Measurements from ENCODE around the gene OR8B4.

OR8B4 gene

GRCh38 chr11:124440608-124441007 lies 15.9 kb upstream of the OR8B4 start:
- no peak for TF ChIP-seq CTCF (IDR thresholded peaks at IDR 0.05; ENCODE audit: insufficient read depth, low read length, poor library complexity, severe bottlenecking)
- Histone ChIP-seq H3K27me3 (replicated peaks; ENCODE audit: control insufficient read depth, insufficient read depth, low read length) (no peaks in the 10 kb centered on the region; the same call in none of the 2 replicates), H3K36me3 (ENCODE audit: control insufficient read depth, insufficient read depth, low read length) (no peaks in the 10 kb centered on the region), H3K4me3 (replicated peaks; ENCODE audit: low read depth, low read length) (no peak overlapping the region)
- DNase-seq (ENCODE audit: extremely low read depth, insufficient read length) = no peak

GRCh38 chr11:124434699-124435098 lies 10.0 kb upstream of the OR8B4 start:
- Histone ChIP-seq H3K4me3 (replicated peaks; ENCODE audit: low read depth, low read length) (no peak overlapping the region), H3K36me3 (ENCODE audit: control insufficient read depth, insufficient read depth, low read length) (no peaks in the 10 kb centered on the region), H3K27me3 (replicated peaks; ENCODE audit: control insufficient read depth, insufficient read depth, low read length) (no peaks in the 10 kb centered on the region)
- no peak for DNase-seq (ENCODE audit: extremely low read depth, insufficient read length)
- TF ChIP-seq CTCF (IDR thresholded peaks at IDR 0.05; ENCODE audit: insufficient read depth, low read length, poor library complexity, severe bottlenecking) = no peak

GRCh38 chr11:124429599-124429998 lies 4.9 kb upstream of the OR8B4 start:
- H3K4me3 ChIP-seq (replicated peaks; ENCODE audit: low read depth, low read length) = no peak overlapping the region
- TF ChIP-seq CTCF (IDR thresholded peaks at IDR 0.05; ENCODE audit: insufficient read depth, low read length, poor library complexity, severe bottlenecking) = no peak
- no peaks in the 10 kb centered on the region for H3K36me3 ChIP-seq (ENCODE audit: control insufficient read depth, insufficient read depth, low read length)
- no peaks in the 10 kb centered on the region; the same call in 1 of the 2 replicates for H3K27me3 ChIP-seq (replicated peaks; ENCODE audit: control insufficient read depth, insufficient read depth, low read length)
- DNase-seq (ENCODE audit: extremely low read depth, insufficient read length) = no peak

- TF ChIP-seq CTCF (IDR thresholded peaks at IDR 0.05; ENCODE audit: insufficient read depth, low read length, poor library complexity, severe bottlenecking) = no peak
- Histone ChIP-seq H3K4me3 (replicated peaks; ENCODE audit: low read depth, low read length) (no peak overlapping the region), H3K36me3 (ENCODE audit: control insufficient read depth, insufficient read depth, low read length) (no peaks in the 10 kb centered on the region), H3K27me3 (replicated peaks; ENCODE audit: control insufficient read depth, insufficient read depth, low read length) (no peaks in the 10 kb centered on the region; the same call in none of the 2 replicates)
- no peak for DNase-seq (ENCODE audit: extremely low read depth, insufficient read length)
Observed at GRCh38 chr11:124421043-124421442, 3.6 kb downstream of the OR8B4 start.

- Histone ChIP-seq H3K36me3 (ENCODE audit: control insufficient read depth, insufficient read depth, low read length) (no peaks in the 10 kb centered on the region), H3K27me3 (replicated peaks; ENCODE audit: control insufficient read depth, insufficient read depth, low read length) (no peaks in the 10 kb centered on the region), H3K4me3 (replicated peaks; ENCODE audit: low read depth, low read length) (no peak overlapping the region)
- no peak for DNase-seq (ENCODE audit: extremely low read depth, insufficient read length)
- TF ChIP-seq CTCF (IDR thresholded peaks at IDR 0.05; ENCODE audit: insufficient read depth, low read length, poor library complexity, severe bottlenecking) = peak; percentile 57
Observed at GRCh38 chr11:124415356-124415923, 9.2 kb downstream of the OR8B4 start.

GRCh38 chr11:124409906-124410305 lies 14.8 kb downstream of the OR8B4 start:
- no peaks in the 10 kb centered on the region for H3K36me3 ChIP-seq (ENCODE audit: control insufficient read depth, insufficient read depth, low read length)
- H3K4me3 ChIP-seq (replicated peaks; ENCODE audit: low read depth, low read length) = no peak overlapping the region
- H3K27me3 ChIP-seq (replicated peaks; ENCODE audit: control insufficient read depth, insufficient read depth, low read length) = no peaks in the 10 kb centered on the region
- TF ChIP-seq CTCF (IDR thresholded peaks at IDR 0.05; ENCODE audit: insufficient read depth, low read length, poor library complexity, severe bottlenecking) = no peak
- DNase-seq (ENCODE audit: extremely low read depth, insufficient read length) = no peak
